ENCODE data around the gene NUP62.
A peak's percentile ranks its signal among the peaks of the same experiment; 100 is the strongest.

The NUP62 gene

DNA sequence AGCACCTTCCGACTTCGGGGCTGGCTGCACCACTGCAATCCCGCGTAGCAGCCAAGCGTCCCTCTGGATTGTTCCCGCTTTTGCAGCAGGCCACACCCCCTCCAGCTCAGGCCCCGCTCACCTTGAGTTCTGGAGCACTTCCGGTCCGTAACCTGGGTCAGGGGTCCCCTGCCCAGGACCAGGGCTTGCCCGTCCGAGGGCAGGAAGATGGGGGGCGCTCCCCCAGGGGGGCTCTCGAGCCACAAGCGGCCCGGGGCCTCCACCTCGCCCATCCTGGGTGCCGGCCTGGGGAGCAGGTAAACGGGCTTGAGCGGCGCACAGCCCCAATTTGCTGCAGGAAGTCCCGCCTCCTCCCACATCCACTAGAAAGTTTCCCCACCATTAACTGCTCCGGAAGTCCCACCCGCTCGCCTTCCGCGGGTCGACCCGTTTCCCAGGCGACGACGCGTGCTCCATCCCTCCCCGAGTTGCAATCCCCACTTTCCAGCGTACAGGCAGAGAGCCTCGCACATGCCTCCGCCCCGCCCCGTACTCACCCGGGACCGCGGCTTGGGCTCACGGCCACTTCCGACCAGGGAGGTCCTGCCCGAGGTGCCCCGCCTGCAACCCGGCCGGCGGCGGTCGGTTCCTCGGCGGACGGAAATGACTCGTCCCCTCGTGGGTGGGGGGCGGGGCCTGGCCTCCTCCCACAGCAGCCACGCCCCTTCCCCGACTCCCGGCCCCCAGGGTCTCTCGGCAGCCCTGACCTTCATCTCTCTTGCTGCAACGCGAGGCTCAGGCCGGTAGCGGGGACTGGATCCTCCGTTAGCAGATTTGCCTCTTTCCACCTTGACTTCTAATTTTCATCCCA is 62.1 kb downstream of the NUP62 start, which contains the start of gene PNKP:
Gene PNKP (minus strand): TSS at position 644 of the 850 bp plus-strand sequence. CDS start 372 bp downstream, at position 272.
- peak; percentile 81 to 92 for DNase-seq (ENCODE audit: low read depth in 2 of 2)

- DNase-seq (ENCODE audit: low read depth in 2 of 2): no peak
Observed at GRCh38 chr19:49864890-49865289, 64.4 kb downstream of the NUP62 start.

GRCh38 chr19:49863935-49864320 is 65.4 kb downstream of the NUP62 start:
- DNase-seq (ENCODE audit: low read depth in 2 of 2): no peak

DNA sequence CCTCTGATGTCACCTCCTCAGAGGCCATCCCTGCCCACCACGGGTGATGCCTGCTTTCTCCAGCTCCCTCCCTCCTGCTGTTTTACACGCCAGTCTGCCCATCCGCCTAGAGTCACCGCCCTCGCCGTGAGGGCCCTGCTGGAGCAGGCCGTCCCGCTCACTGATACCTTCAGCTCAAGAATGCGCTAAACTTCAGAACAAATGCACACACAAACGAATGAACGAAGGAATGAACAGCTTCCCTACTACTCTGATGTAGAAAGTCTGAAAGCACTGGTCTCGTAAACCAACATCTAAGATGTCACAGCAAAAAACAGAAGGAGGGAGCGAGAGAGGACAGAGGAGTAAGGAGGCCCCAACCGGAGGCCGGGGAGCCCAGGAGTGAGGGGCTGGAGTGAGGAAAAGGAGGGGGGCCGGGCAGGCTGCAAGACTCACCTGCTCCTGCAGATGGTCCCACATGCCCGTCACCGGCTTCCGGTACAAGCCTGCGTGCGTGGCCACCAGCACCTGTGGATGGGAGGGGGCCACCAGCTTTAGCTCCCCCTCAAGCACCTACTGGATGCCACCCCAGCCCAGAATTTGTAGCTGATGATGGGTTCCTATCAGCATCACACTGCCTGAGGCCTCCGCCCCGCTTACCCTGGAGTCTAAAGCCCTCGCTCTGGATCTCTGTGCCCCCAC is 65.9 kb downstream of the NUP62 start:
- DNase-seq (ENCODE audit: low read depth in 2 of 2): no peak

DNA sequence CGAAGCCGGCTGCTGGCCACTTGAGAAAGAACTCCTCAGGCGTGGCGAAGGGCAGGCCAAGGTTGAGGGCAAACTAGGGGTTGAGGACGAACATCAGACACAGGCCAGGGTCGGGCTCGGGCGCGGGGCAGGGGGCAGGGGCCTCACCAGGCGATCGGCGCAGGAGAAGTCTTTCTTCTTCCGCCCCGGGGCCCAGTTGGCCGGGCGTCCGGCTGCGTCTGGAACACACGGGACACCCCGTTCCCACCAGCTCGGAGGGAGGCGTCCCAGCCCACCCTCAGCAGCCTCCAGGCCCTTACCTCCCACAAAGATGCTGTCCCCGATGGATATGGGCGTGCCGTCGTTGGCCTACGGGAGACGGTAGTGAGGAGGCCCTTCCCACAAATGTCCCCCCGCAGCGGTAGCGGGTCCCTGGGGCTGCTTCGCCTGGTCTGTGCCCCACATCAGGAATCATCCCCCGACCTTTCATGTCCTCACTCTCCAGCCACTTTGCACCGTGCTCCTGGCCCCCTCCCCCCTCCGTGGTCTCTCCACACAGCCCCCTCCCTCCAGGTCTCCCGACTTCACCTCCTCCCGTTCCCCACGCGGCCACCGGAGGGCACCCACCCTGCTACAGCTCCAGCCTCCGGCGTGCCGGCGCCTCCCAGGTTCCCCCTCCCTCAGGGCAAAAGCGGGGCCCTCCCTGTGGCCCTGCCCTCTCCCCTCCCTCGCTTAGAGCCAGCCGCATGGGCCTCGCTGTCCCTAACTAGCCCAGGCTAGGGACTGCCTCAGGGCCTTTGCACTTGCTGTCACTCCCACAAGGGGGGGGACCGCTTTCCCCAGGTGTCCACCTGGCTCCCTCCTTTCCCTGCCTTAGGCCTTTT is 66.7 kb downstream of the NUP62 start:
- DNase-seq (ENCODE audit: low read depth in 2 of 2): no peak

DNA sequence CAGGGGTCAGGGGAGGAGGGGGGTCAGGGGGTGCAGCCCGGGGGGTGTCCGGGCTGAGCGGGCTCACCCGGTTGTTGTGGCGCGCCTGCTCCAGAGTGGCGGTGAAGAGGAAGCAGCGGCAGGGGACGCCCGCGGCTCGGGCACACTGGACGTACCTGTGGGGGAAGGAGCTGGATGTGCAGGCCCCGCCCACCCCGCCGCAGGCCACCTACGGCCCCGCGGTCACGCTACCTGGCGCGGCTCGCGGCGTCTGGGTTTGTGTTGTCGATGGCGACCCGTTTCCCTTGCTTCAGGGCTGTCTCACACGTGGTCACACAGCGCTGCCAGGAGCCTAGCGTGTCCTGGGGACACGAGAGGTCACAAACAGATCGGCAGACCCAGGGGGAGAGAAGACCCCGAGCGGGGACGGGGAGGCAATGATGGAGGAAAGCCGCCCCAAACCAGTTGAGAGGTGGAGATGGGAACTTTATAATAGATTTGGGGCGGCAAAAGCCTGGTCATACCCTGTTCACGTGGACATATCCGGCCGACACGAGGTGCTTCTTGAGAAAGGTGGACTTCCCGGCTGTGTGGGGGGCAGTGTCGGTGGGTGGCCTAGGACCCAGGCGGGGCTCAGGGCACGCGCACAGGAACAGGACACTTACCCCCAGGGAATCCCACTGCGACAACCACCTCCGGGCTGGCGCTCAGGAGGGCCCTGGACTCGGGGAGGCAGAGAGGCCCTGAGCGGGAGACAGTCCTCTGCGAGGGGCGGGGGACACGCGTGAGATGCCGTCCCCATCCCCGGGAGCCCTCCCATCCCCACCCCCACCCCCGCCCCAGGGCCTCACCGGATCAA is 67.5 kb downstream of the NUP62 start:
- no peak for DNase-seq (ENCODE audit: low read depth in 2 of 2)

- no peak for DNase-seq (ENCODE audit: low read depth in 2 of 2)
Observed at GRCh38 chr19:49861107-49861506, 68.2 kb downstream of the NUP62 start.

GRCh38 chr19:49860336-49861102 is 68.8 kb downstream of the NUP62 start:
- DNase-seq (ENCODE audit: low read depth in 2 of 2): no peak

- DNase-seq (ENCODE audit: low read depth in 2 of 2): no peak
Observed at GRCh38 chr19:49859682-49860335, 69.5 kb downstream of the NUP62 start.

GRCh38 chr19:49858088-49858985 is 71.0 kb downstream of the NUP62 start:
- DNase-seq (ENCODE audit: low read depth in 2 of 2): no peak

- DNase-seq (ENCODE audit: low read depth in 2 of 2): no peak
Observed at GRCh38 chr19:49857838-49858087, 71.5 kb downstream of the NUP62 start.

DNA sequence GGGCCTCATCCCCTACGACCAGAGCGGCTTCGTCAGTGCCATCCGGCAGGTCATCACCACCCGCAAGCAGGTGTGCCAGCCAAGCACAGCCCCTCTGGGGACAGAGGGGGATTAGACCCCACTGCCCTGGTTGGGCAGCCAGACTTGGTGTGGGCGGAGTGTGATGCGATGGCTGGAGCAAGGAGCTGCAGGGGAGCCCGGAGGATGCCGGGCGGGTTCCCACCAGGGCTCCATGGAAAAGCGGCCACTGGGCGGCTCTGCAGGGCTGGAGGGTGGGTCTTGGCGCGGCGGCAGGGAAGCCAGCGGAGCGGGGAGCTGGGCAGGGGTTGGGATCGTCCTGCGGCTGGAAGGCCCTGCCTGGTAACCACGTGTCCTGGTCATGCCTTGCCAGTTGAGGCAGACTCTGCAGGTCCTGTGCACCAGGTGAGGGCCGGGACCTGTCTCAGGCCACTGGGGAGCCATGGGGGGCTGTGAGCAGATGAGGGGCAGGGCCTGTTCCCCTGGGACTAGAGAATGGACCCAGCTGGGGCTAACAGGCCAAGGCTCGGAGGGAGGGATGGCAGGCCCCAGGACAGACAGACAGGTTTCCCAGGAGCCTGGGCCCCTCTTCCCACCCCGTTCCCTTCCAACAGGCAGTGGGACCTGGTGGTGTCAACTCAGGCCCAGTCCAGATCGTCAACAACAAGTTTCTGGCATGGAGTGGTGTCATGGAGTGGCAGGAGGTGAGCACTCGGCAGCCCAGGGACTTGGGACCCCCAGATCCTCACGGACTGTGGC is 72.1 kb downstream of the NUP62 start:
- DNase-seq (ENCODE audit: low read depth in 2 of 2): no peak
